Breast epithelium (tissue), 4 donors: ENCODE measurements around the gene C3orf18. TPM values are rescaled to one million over a fixed set of nuclear protein-coding genes. Genes with fewer than 3 reads are reported as not detected.
A peak's percentile ranks its signal among the peaks of the same experiment; 100 is the strongest.

Source experiments
- DNase-seq, 2 donors: peaks; one replicate each; pipeline ENCODE4 v3.0.0-alpha.2; 2019; ENCODE audit warnings: low spot score in 2 of 2
- H3K27ac ChIP-seq, 2 donors: fragments of 200-600 bp; sonication (generic) in 1 of 2; one replicate each; pipeline ENCODE4 v1.5.1; 2016 to 2019; ENCODE audit warnings: mild to moderate bottlenecking in 1 of 2
- H3K27me3 ChIP-seq, 2 donors: fragments of 200-600 bp; sonication (generic) in 1 of 2; one replicate each; pipeline versions ENCODE4 v1.5.1 to v1.6.0; 2017 to 2019; ENCODE audit warnings: control low read depth in 1 of 2, mild to moderate bottlenecking in 1 of 2
- H3K36me3 ChIP-seq: fragments of 200-600 bp; one replicate; pipeline ENCODE4 v1.5.1; 2019
- H3K4me1 ChIP-seq, 2 donors: fragments of 200-600 bp; sonication (generic); one replicate each; pipeline ENCODE4 v1.5.1; 2016 to 2019; ENCODE audit warnings: control low read depth in 1 of 2
- H3K4me3 ChIP-seq, 3 donors: fragments of 200-600 bp; sonication (generic); 1 replicate in 2 of 3; 2 replicates in 1 of 3; pipeline ENCODE4 v1.5.1; 2016 to 2019; ENCODE audit warnings: mild to moderate bottlenecking in 3 of 3, moderate library complexity in 2 of 3
- H3K9me3 ChIP-seq, 2 donors: fragments of 200-600 bp; sonication (generic) in 1 of 2; one replicate each; pipeline ENCODE4 v1.5.1; 2016 to 2019; ENCODE audit warnings: control low read depth in 1 of 2
- POLR2A ChIP-seq: fragments of 450-650 bp; IDR thresholded peaks from one replicate; pipeline ENCODE4 v1.6.1; 2016; ENCODE audit warnings: antibody characterized with exemption, mild to moderate bottlenecking, moderate library complexity
- POLR2AphosphoS5 ChIP-seq, 3 donors: sonication (generic); formaldehyde crosslinking; IDR thresholded peaks; one replicate each; pipeline ENCODE4 v1.6.1; 2017; ENCODE audit warnings: antibody characterized with exemption in 3 of 3
- intact Hi-C: fragments of 100-400 bp; cut with DNase I; formaldehyde crosslinking; loops from one replicate; pipeline ENCODE4 v1.15.1; 2023; ENCODE audit warnings: low total_unique reads
- total RNA-seq, 3 donors: library from RNA; depleted of rRNA; stranded (reverse); fragments of >200 nt; gene quantifications; one replicate each; pipeline ENCODE4 v1.1.0, GENCODE V29; 2016
- TF ChIP-seq, protein P1 (sequence below), 3 donors: fragments of 450-650 bp; IDR thresholded peaks; one replicate each; pipeline ENCODE4 v1.5.1; 2016 to 2017; ENCODE audit warnings: antibody characterized with exemption in 3 of 3, mild to moderate bottlenecking in 3 of 3, moderate library complexity in 3 of 3

C3orf18 gene
- total RNA-seq, 3 donors from 2014 or later: 10.7 to 16.8 (median 15.1) TPM

DNA sequence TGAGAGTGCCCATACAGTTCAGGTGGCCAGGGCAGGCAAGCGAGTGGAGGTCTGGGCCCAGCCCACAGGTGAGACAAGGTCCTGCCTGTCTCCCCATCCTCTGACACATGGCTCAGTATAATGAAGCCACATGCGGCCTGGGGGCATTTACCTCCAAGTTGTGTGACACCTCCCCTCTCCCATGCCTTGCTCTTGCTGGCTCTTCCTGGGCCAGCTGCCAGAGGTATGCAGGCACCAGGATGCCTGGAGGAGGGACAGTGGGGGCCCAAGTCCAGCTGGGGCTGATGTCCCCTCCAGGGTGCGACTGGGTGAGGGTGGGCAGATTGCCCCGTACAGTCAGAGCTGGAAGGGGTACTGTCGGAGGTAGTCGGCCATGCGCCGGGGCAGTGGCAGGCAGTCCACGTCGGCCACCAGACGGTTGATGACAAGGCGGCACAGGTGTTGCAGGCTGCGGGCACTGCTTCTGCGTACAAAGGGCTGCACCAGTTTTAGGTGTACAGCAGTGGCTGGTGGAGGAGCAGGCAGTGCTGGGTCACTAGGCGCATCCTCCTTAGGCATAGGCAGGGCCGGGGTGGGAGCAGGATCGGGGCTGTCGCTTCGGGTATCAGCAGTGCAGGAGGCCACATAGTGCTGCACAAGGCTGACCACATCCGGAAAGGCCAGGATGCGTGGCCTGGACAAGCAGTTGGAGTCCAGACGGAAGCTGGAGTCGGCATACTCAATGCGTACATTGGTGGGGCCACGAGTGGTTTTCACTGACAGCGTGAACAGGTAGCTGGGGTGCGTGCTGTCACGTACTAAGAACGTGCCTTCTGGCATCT lies 39.9 kb upstream of the C3orf18 start:
- no peaks in the 10 kb centered on the region for H3K9me3 ChIP-seq
- peak; percentile 81 for DNase-seq
- no peaks in the 10 kb centered on the region for H3K36me3 ChIP-seq
- peak overlapping the region in 1 of 3 donors; percentile 95 for H3K4me3 ChIP-seq
- no peaks in the 10 kb centered on the region for H3K27me3 ChIP-seq
- no peak for TF ChIP-seq POLR2A
- peak in 2 of 3 donors; percentile 28 to 42 for TF ChIP-seq POLR2AphosphoS5 (IDR thresholded peaks at IDR 0.05)
- intact Hi-C loops: no loop called here
- peaks cover 29 to 76% of the 10 kb centered on the region in 2 donors for H3K4me1 ChIP-seq
- peak overlapping the region; percentile 98 to 99 for H3K27ac ChIP-seq

DNA sequence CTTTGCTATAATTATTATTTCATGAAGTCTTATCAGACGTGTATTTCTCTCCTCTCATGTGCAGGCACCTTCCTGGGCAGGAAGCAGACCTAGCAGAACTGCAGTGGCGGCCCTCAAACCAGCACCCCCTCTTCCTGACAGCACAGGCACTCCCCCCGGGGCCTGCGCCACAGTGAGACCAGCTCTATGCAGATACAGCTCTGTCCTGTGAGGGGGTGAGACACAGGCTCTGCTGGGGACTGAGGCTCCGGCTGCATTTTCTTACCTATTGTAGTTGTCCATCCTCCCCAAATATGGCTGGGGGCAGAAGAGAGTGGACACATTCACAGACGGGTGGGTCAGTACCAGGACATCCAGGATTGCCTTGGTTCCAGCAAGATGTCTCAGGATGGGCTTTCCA lies 39.0 kb upstream of the C3orf18 start:
- Histone ChIP-seq H3K4me3 (no peak overlapping the region), H3K36me3 (no peaks in the 10 kb centered on the region), H3K4me1 (peaks cover 32 to 85% of the 10 kb centered on the region in 2 donors), H3K27me3 (no peaks in the 10 kb centered on the region), H3K27ac (peak overlapping the region; percentile 98 to 99), H3K9me3 (no peaks in the 10 kb centered on the region)
- TF ChIP-seq, protein P1, sequence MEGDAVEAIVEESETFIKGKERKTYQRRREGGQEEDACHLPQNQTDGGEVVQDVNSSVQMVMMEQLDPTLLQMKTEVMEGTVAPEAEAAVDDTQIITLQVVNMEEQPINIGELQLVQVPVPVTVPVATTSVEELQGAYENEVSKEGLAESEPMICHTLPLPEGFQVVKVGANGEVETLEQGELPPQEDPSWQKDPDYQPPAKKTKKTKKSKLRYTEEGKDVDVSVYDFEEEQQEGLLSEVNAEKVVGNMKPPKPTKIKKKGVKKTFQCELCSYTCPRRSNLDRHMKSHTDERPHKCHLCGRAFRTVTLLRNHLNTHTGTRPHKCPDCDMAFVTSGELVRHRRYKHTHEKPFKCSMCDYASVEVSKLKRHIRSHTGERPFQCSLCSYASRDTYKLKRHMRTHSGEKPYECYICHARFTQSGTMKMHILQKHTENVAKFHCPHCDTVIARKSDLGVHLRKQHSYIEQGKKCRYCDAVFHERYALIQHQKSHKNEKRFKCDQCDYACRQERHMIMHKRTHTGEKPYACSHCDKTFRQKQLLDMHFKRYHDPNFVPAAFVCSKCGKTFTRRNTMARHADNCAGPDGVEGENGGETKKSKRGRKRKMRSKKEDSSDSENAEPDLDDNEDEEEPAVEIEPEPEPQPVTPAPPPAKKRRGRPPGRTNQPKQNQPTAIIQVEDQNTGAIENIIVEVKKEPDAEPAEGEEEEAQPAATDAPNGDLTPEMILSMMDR (IDR thresholded peaks at IDR 0.05): no peak
- TF ChIP-seq POLR2A (no peak), POLR2AphosphoS5 (IDR thresholded peaks at IDR 0.05) (no peak)
- no peak for DNase-seq
- intact Hi-C loops: no loop called here

DNA sequence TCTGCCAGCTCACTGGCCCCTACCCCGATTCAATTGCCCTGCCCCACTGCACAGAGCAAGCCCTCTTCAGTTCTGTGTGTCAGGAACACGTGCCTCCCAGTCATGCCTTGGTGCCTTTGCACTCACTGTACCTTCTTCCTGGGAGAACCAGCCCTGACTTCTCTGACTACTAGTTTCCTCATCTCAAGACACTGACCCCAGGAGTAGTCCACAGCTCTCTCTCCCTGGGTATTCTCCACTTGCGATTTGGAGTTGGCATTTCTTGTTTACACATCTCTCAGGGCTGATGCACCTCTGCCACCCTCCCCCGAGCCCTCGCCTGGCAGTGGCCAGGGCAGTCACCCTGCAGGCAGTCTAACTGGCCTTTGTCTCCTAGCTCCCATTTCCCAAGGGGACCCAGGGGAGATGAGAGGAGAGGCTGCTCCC lies 38.4 kb upstream of the C3orf18 start:
- peak overlapping the region; percentile 98 to 99 for H3K27ac ChIP-seq
- DNase-seq: no peak
- no peak overlapping the region for H3K4me3 ChIP-seq
- no peaks in the 10 kb centered on the region for H3K27me3 ChIP-seq
- no peaks in the 10 kb centered on the region for H3K9me3 ChIP-seq
- peaks cover 32 to 91% of the 10 kb centered on the region in 2 donors for H3K4me1 ChIP-seq
- TF ChIP-seq POLR2A: no peak
- TF ChIP-seq, protein P1 (IDR thresholded peaks at IDR 0.05): no peak
- no peak for TF ChIP-seq POLR2AphosphoS5 (IDR thresholded peaks at IDR 0.05)
- H3K36me3 ChIP-seq: no peaks in the 10 kb centered on the region
- intact Hi-C loops: no loop called here

DNA sequence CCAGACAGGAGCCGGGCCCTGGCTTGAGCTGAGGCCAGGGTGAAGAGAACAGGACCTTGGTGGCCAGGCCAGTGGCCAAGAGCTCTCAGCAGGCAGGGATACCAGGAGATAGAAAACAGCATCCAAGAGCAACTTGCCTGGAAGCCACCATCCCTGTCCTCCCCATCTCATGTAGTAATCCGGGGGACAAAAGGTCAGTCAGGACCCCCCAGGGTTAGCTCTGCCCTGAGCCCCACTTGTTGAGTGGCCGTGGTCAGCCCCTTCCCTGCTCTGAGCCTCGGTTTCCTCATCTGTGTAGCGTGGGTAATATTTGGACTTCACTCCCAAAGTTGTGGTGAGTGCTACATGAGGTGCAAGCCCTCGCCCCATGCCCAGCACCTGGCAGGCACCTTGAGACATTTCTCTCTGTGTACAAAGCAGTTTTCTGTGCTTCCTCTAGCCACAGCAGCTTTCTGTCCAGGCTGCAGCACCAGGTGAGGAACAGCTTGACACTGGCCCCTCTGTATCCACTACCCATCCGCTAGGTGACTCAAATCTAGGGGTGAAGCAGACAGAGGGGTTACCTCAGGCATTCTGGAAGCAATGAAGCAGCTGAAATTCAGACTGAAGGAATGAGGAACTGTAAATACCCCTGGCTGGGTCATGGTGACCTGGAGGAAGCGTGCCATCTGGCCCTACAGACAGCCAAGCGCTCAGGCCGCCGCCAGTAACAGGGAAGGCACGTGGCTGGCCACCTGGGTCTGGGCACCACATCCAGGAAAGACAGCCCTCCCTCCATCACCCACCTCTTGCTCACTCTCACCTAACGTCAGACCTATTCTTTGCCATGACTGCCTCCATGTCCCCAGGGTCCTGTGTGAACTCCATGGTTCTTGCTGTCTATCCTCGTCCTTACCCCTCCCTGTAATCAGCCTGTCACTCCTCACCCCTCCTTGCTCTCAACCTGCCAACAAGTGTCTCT lies 37.4 kb upstream of the C3orf18 start:
- peaks cover 38 to 95% of the 10 kb centered on the region in 2 donors for H3K4me1 ChIP-seq
- peak; percentile 86 to 89 for DNase-seq
- intact Hi-C loops: no loop called here
- peak overlapping the region; percentile 98 to 99 for H3K27ac ChIP-seq
- no peak overlapping the region for H3K4me3 ChIP-seq
- TF ChIP-seq POLR2AphosphoS5 (IDR thresholded peaks at IDR 0.05) (peak; percentile 43 to 72 (median 46)), POLR2A (no peak)
- TF ChIP-seq, protein P1 (IDR thresholded peaks at IDR 0.05): peak in 1 of 3 donors; percentile 21
- H3K9me3 ChIP-seq: no peaks in the 10 kb centered on the region
- H3K36me3 ChIP-seq: no peaks in the 10 kb centered on the region
- H3K27me3 ChIP-seq: no peaks in the 10 kb centered on the region

DNA sequence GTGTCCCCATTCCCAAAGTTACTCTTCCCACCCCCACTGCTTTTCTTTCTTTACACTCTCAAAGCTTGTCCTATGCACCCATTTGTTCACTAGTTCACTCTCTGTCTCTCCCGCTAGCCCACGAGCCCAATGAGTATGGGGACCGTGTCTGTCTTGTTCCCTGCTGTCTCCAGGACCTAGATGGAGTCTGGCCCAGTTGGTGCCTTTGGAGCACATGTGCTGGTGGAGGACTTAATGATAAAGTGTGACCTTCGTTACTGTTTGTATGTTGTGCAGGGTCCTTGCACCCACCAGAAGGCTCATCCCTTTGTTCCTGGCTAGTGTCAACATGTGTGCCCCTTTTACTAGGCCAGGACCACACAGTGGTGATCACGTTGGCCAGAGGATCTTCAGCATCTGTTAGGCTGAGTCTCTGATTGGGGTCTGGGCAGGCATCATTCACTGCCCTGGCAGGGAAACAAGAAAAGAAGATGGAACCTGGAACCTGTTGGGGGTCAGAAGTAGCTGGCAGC lies 36.6 kb upstream of the C3orf18 start:
- no peak for TF ChIP-seq POLR2AphosphoS5 (IDR thresholded peaks at IDR 0.05)
- TF ChIP-seq, protein P1 (IDR thresholded peaks at IDR 0.05): no peak
- no peak for TF ChIP-seq POLR2A
- Histone ChIP-seq H3K4me1 (peaks cover 37 to 89% of the 10 kb centered on the region in 2 donors), H3K27ac (peak overlapping the region; percentile 98 to 99), H3K27me3 (no peaks in the 10 kb centered on the region), H3K4me3 (no peak overlapping the region), H3K36me3 (no peaks in the 10 kb centered on the region), H3K9me3 (no peaks in the 10 kb centered on the region)
- DNase-seq: no peak
- intact Hi-C loops: no loop called here
